LNCaP clone FGC (cell line): Measurements from ENCODE around the gene NADK2.
"Not testable (repeated sequence)": the region's sequence is repeated elsewhere in the genome, so short reads cannot be mapped to it uniquely, and the experiment has no call there.

Experiments
- DNase-seq: peaks from one replicate; pipeline ENCODE4 v3.0.0-alpha.2; 2011; ENCODE audit warnings: low read depth
- H3K4me3 ChIP-seq: 2 replicates; pipeline ENCODE4 v1.5.1; 2011; ENCODE audit warnings: mild to moderate bottlenecking, low read depth, low read length, control low read depth
- TF ChIP-seq, protein P1 (sequence below): IDR thresholded peaks from 2 replicates; pipeline ENCODE4 v1.5.1; 2012; ENCODE audit warnings: mild to moderate bottlenecking; ENCODE audit not compliant: control insufficient read depth, insufficient read depth; ENCODE audit errors: extremely low read depth

Gene NADK2

GRCh38 chr5:36193746-36194145 is 48.0 kb downstream of the NADK2 start:
- TF ChIP-seq, protein P1, sequence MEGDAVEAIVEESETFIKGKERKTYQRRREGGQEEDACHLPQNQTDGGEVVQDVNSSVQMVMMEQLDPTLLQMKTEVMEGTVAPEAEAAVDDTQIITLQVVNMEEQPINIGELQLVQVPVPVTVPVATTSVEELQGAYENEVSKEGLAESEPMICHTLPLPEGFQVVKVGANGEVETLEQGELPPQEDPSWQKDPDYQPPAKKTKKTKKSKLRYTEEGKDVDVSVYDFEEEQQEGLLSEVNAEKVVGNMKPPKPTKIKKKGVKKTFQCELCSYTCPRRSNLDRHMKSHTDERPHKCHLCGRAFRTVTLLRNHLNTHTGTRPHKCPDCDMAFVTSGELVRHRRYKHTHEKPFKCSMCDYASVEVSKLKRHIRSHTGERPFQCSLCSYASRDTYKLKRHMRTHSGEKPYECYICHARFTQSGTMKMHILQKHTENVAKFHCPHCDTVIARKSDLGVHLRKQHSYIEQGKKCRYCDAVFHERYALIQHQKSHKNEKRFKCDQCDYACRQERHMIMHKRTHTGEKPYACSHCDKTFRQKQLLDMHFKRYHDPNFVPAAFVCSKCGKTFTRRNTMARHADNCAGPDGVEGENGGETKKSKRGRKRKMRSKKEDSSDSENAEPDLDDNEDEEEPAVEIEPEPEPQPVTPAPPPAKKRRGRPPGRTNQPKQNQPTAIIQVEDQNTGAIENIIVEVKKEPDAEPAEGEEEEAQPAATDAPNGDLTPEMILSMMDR: no peak
- no peak overlapping the region for H3K4me3 ChIP-seq
- no peak for DNase-seq

- not testable (repeated sequence) for DNase-seq, H3K4me3 ChIP-seq
Observed at GRCh38 chr5:36184408-36184807, 57.3 kb downstream of the NADK2 start.

DNA sequence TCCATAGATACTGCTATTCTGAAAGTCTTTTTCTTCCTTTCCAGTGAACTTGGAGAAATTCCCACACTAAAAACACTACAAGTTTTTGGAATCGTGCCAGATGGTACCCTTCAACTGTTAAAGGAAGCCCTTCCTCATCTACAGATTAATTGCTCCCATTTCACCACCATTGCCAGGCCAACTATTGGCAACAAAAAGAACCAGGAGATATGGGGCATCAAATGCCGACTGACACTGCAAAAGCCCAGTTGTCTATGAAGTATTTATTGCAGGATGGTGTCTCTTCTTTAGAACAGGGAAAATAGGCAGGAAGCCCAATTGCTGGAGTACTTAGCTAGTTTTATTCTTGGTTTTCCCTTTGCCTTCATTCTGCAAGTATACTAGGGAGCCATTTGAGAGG is 60.0 kb downstream of the NADK2 start:
- TF ChIP-seq, protein P1: no peak
- no peak overlapping the region for H3K4me3 ChIP-seq
- DNase-seq: no peak

DNA sequence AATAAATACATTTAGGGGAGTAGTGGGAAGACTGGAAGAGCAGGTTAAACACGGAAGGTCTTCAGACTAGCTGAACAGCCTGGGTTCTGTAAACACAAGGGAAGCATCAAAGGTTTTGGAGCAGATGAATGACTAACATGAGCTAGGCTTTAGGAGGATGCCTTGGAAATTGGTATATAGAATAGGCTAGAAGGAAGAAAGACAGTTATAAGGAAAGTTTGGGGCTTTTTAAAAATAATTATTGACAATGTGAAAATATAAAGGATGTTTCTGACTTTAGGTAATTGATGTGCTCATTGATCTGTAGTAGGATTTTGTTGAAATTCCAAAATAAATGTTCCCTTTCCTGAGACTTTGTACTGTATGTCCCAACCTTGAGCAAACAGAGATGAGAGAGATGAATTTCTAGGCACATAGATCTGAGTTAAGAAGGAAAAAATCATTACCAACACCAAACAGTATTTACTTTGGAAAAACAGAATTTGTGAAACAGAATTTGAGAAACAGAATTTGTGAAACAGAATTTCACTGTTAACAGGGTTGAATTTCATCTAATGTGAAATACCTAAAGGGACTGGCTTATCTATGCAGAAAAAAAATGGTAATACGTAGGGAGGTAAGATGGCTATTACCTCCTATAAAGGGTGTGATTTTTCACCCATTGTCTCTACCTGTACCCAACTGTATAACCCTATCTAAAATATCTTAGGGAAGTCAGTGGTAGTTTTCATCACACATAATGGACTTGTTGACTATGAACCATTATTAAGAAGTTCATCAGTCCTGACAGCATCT is 61.0 kb downstream of the NADK2 start:
- DNase-seq: peak; percentile 82
- H3K4me3 ChIP-seq: 0 out of 2 replicates have a peak overlapping the region, but pooled peaks have one; percentile 5
- TF ChIP-seq, protein P1: no peak

- no peak for DNase-seq
- TF ChIP-seq, protein P1: no peak
- H3K4me3 ChIP-seq: 0 out of 2 replicates have a peak overlapping the region, but pooled peaks have one; percentile 5
Observed at GRCh38 chr5:36179950-36180349, 61.8 kb downstream of the NADK2 start.

DNA sequence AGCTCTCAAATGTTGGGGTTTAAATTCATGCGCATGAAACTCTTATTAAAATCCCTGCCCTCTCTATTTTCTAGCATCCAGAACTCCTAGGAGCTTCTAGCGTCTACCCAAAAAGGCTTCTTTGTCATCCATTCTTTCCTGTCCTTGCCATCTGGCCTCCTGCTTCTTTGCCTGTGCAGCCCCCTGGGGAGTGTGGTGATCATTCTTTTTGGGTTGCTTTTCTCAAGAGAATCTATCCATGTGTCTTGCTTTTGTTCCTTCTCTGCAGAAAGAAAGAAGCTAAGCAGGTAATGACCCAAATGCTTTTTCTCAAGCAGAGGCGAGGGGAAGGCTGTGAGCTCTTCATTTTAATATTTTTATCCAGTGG is 63.2 kb downstream of the NADK2 start:
- H3K4me3 ChIP-seq: no peak overlapping the region
- DNase-seq: no peak
- TF ChIP-seq, protein P1: no peak

- H3K4me3 ChIP-seq: no peak overlapping the region
- DNase-seq: peak; percentile 45
- TF ChIP-seq, protein P1: peak; percentile 64
Observed at GRCh38 chr5:36177715-36178523, 63.8 kb downstream of the NADK2 start.
